Heart left ventricle (tissue), 13 donors: ENCODE measurements around the gene LYZL2.
"Not testable (repeated sequence)": the region's sequence is repeated elsewhere in the genome, so short reads cannot be mapped to it uniquely, and the experiment has no call there.

Experiments used
- CTCF ChIP-seq, 12 donors: fragments of 200-600 bp; sonication (generic) in 4 of 12; IDR thresholded peaks; one replicate each; pipeline versions ENCODE4 v1.5.0 to v1.8.0; 2018 to 2022; ENCODE audit warnings: antibody characterized with exemption in 12 of 12, mild to moderate bottlenecking in 5 of 12
- POLR2A ChIP-seq, 2 donors: fragments of 450-650 bp; IDR thresholded peaks; one replicate each; pipeline ENCODE4 v1.6.1; 2017; ENCODE audit warnings: antibody characterized with exemption in 2 of 2, mild to moderate bottlenecking in 2 of 2, moderate library complexity in 2 of 2
- donor health status: ischemic (EF 13 %, LVEDD 7.1; RV severe dilation, severe dysfunction).
- donor health status: DM: no; HTN: yes; CAD: no.
- donor health status: DM: no; HTN: no; CAD: no.
- donor health status: ischemic (EF 25% LVEDD 6.9; RV normal size, moderate dysfunction).
- donor health status: ischemic (EF 25% LVEDD 5.7; RV mildly dilated, moderate dysfunction).
- donor health status: ischemic (EF 35%, LVEDD 5.7; RV mildly dilated, moderate dysfunction).
- donor health status: nonischemic (EF 11% LVEDD 7.7; RV severe dilation, severe dysfunction).
- donor health status: DM: yes; HTN: yes; CAD: no.
- donor health status: PGD.
- donor health status: ischemic (EF 29% LVEDD 5.4; RV normal size, mild dysfunction).
- donor health status: nonischemic (EF 23%, LVEDD 6.1; RV moderate dilation, normal function).

- not testable (repeated sequence) for TF ChIP-seq CTCF, POLR2A (IDR thresholded peaks at IDR 0.05)
Observed at GRCh38 chr10:30677616-30678015, 48.1 kb upstream of the LYZL2 start.
